ENCODE results near the gene OR51B2. TPM values are rescaled to one million over a fixed set of nuclear protein-coding genes. Genes with fewer than 3 reads are reported as not detected.
"Not testable (repeated sequence)": the region's sequence is repeated elsewhere in the genome, so short reads cannot be mapped to it uniquely, and the experiment has no call there.

OR51B2 gene
- total RNA-seq, 1 donor from 2014 or later: not detected

DNA sequence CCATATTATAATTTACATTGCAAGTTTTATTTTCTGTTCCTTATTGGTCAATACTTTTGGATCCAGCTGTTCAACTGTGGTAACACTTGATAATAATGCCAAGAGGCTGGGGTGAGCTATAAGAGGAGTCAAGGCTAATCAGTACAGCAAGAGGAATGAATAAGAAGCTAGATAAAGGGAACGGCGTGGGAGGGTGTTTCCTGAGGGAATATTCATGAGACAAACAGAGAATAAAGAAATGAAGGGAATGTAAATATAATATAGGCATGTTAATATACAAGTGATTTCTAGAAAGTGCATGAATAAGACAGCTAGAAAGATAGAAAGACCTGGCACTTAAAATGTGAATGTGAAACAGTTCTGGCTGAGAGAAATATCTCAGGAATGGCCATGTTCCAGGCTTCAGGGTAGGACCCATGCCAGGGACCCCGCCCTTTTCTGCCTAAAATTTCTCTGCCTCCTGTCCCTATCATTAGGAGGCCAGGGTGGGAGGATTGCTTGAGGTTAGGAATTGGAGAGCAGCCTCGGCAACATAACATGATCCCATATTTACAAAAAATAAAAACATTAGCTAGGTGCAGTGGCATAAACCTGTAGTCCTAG lies 26.3 kb downstream of the OR51B2 start:
- H3K4me3 ChIP-seq: no peak overlapping the region
- no peaks in the 10 kb centered on the region for H3K36me3 ChIP-seq
- H3K27me3 ChIP-seq (ENCODE audit: low read depth): no peaks in the 10 kb centered on the region
- TF ChIP-seq, protein P1, sequence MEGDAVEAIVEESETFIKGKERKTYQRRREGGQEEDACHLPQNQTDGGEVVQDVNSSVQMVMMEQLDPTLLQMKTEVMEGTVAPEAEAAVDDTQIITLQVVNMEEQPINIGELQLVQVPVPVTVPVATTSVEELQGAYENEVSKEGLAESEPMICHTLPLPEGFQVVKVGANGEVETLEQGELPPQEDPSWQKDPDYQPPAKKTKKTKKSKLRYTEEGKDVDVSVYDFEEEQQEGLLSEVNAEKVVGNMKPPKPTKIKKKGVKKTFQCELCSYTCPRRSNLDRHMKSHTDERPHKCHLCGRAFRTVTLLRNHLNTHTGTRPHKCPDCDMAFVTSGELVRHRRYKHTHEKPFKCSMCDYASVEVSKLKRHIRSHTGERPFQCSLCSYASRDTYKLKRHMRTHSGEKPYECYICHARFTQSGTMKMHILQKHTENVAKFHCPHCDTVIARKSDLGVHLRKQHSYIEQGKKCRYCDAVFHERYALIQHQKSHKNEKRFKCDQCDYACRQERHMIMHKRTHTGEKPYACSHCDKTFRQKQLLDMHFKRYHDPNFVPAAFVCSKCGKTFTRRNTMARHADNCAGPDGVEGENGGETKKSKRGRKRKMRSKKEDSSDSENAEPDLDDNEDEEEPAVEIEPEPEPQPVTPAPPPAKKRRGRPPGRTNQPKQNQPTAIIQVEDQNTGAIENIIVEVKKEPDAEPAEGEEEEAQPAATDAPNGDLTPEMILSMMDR (IDR thresholded peaks at IDR 0.05; ENCODE audit: borderline replicate concordance): no peak
- intact Hi-C loops (cut with micrococcal nuclease): no loop called here
- no peaks in the 10 kb centered on the region for H3K9me3 ChIP-seq (replicated peaks)
- DNase-seq: no peak
- H3K4me1 ChIP-seq: no peaks in the 10 kb centered on the region
- no peak overlapping the region for H3K27ac ChIP-seq (replicated peaks)

DNA sequence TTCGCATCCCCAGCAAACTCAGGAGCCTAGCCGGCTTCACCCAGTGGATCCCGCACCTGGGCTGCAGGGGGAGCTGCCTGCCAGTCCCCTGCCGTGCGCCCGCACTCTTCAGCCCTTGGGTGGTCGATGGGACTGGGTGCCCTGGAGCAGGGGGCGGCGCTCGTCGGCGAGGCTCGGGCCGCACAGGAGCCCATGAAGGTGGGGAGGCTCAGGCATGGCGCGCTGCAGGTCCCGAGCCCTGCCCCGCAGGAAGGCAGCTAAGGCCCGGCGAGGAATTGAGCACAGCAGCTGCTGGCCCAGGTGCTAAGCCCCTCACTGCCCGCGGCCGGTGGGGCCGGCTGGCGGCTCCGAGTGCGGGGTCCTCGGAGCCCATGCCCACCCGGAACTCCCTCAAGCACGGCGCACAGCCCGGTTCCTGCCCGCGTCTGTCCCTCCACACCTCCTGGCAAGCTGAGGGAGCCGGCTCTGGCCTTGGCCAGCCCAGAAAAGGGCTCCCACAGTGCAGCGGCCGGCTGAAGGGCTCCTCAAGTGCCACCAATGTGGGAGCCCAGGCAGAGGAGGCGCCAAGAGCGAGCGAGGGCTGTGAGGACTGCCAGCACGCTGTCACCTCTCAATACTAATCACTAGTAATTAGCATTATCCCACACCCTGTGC lies 29.6 kb downstream of the OR51B2 start:
- intact Hi-C loops (cut with micrococcal nuclease); H3K4me3 ChIP-seq; H3K27me3 ChIP-seq (ENCODE audit: low read depth); H3K27ac ChIP-seq (replicated peaks); DNase-seq; H3K9me3 ChIP-seq (replicated peaks); H3K4me1 ChIP-seq; H3K36me3 ChIP-seq: not testable (repeated sequence)

DNA sequence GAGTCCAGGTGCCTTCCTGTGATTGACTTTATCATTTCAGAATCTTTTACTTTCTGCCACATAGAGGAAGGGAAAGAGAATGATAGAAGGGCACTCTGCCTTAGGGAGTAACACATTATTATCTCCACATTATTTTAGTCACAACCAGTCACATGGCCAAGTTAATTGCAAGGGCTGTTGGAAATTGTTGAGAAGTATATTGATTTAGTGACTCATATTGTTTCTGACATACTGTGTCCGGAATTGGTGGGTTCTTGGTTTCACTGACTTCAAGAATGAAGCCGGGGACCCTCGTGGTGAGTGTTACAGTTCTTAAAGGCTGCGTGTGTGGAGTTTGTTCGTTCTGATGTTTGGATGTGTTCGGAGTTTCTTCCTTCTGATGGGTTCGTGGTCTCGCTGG lies 31.1 kb downstream of the OR51B2 start:
- TF ChIP-seq, protein P1 (IDR thresholded peaks at IDR 0.05; ENCODE audit: borderline replicate concordance): no peak

DNA sequence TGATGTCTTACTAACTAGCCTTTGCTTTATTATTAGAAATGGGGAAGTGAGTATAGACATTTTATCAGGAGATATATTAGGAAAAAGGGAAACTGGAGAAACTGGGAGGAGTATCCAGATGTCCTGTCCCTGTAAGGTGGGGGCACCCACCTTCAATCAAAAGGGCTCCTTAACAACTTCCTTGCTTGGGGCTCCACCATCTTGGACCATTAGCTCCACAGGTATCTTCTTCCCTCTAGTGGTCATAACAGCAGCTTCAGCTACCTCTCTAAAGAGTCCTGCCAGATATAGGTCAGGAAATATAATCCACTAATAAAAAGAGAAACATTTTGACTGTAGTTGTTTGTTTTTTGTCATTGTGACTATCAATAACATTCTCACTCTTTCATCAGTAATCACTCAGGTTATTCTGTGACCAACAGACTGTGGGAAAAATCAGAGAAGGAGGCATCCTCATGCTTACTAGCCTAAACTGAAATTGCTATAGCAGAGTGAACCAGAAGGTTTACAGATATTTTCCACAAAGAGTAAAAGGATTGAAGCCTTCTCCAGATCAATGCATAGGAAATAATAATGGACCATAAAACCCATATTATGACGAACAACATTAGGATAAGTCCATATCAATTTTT lies 32.8 kb downstream of the OR51B2 start:
- TF ChIP-seq, protein P1 (IDR thresholded peaks at IDR 0.05; ENCODE audit: borderline replicate concordance): no peak
- Histone ChIP-seq H3K27ac (replicated peaks) (no peak overlapping the region), H3K36me3 (no peaks in the 10 kb centered on the region), H3K4me3 (no peak overlapping the region), H3K9me3 (replicated peaks) (no peaks in the 10 kb centered on the region), H3K27me3 (ENCODE audit: low read depth) (no peaks in the 10 kb centered on the region), H3K4me1 (no peaks in the 10 kb centered on the region)
- no peak for DNase-seq
- intact Hi-C loops (cut with micrococcal nuclease): no loop called here

More for the DNA sequence above, 31.1 kb downstream of the OR51B2 start:
- intact Hi-C loops (cut with micrococcal nuclease): no loop called here
- Histone ChIP-seq H3K27me3 (ENCODE audit: low read depth) (no peaks in the 10 kb centered on the region), H3K9me3 (replicated peaks) (no peaks in the 10 kb centered on the region), H3K27ac (replicated peaks) (no peak overlapping the region), H3K4me3 (no peak overlapping the region), H3K4me1 (no peaks in the 10 kb centered on the region), H3K36me3 (no peaks in the 10 kb centered on the region)
- no peak for DNase-seq

DNA sequence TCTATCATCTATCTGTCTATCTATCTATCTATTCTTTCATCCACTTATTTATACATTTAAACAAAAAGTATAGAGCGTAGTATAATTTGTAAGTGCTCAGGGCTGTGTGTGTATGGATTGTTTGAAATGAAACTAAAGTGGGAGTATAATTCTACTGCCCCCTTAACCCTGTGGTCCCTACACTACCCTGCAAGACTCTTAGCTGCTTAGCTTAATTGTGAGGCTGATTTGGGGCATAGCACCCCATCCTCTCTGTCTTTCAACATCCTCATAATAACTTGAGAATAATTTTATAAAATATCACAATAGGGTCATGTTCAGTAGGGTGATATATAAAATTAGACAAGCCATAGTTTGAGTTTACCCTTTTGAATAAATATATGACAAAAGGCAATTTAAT lies 34.0 kb downstream of the OR51B2 start:
- Histone ChIP-seq H3K4me3 (no peak overlapping the region), H3K9me3 (replicated peaks) (no peaks in the 10 kb centered on the region), H3K27me3 (ENCODE audit: low read depth) (no peaks in the 10 kb centered on the region), H3K27ac (replicated peaks) (no peak overlapping the region), H3K36me3 (no peaks in the 10 kb centered on the region), H3K4me1 (no peaks in the 10 kb centered on the region)
- intact Hi-C loops (cut with micrococcal nuclease): no loop called here
- DNase-seq: no peak
- TF ChIP-seq, protein P1 (IDR thresholded peaks at IDR 0.05; ENCODE audit: borderline replicate concordance): no peak

DNA sequence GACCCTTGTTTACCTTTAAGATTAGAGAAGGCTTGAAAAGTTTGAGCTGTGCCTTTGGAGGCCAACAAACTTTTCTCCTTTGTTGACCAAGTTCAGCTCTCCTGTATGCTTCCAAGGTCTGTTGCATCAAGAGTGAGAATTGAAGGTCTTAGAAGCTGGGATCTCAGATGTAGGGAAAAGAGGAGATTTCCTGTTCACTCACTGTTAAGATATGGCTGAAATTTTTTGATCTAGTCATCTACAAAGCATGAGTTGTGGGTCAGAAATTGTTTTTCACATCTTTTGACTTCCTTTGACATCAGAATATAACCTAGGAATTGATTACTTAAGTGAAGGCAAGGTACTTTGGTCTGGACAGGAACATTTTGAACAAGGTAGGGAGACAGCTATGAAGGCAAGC lies 34.4 kb downstream of the OR51B2 start:
- intact Hi-C loops (cut with micrococcal nuclease): no loop called here
- DNase-seq: no peak
- Histone ChIP-seq H3K4me1 (no peaks in the 10 kb centered on the region), H3K4me3 (no peak overlapping the region), H3K27ac (replicated peaks) (no peak overlapping the region), H3K36me3 (no peaks in the 10 kb centered on the region), H3K27me3 (ENCODE audit: low read depth) (no peaks in the 10 kb centered on the region), H3K9me3 (replicated peaks) (no peaks in the 10 kb centered on the region)
- TF ChIP-seq, protein P1 (IDR thresholded peaks at IDR 0.05; ENCODE audit: borderline replicate concordance): no peak
